ENCODE results near the gene OR4K13. TPM values are rescaled to one million over a fixed set of nuclear protein-coding genes. Genes with fewer than 3 reads are reported as not detected.

Gene OR4K13
- total RNA-seq (2022) (not detected in 2 replicates), Bru-seq, nascent RNA (not detected), BruChase-seq, experiment 1, labeled RNA remaining after a 6-hour chase (not detected), BruChase-seq, experiment 2, labeled RNA remaining after a 2-hour chase (not detected)
- long read RNA-seq: 0 reads

GRCh38 chr14:20035938-20036337 lies at the start of gene OR4K13:
Gene OR4K13 (minus strand): TSS chr14:20036038. CDS start chr14:20034758, 1,280 bp downstream.
- intact Hi-C loops (cut with micrococcal nuclease): no loop called here
- CTCF ChIA-PET: no interaction called here
- peaks cover 39% of the 10 kb centered on the region for H3K27me3 Mint-ChIP-seq (ENCODE audit: insufficient read depth, unreplicated experiment)

GRCh38 chr14:20059745-20060144 lies 23.9 kb upstream of the OR4K13 start, which contains the start of gene OR4L1:
Gene OR4L1 (plus strand): TSS chr14:20060045. CDS start chr14:20060045, 0 bp downstream.
- ChIA-PET CTCF (no interaction called here), POLR2A (no interaction called here)
- intact Hi-C loops (cut with micrococcal nuclease): no loop called here
- Mint-ChIP-seq H3K4me3 (ENCODE audit: unreplicated experiment) (no peak within 1 kb of the TSS), H3K27ac (ENCODE audit: low read depth, unreplicated experiment) (no peak within 1 kb of the TSS), H3K27me3 (ENCODE audit: insufficient read depth, unreplicated experiment) (peaks cover 82% of the 10 kb centered on the region), H3K9me3 (ENCODE audit: unreplicated experiment) (no peaks in the 10 kb centered on the region), H3K4me1 (ENCODE audit: insufficient read depth, unreplicated experiment) (no peaks in the 10 kb centered on the region), H3K36me3 (ENCODE audit: insufficient read depth, unreplicated experiment) (no peaks in the 10 kb centered on the region)
- no peak for TF ChIP-seq CTCF (IDR thresholded peaks at IDR 0.05; ENCODE audit: unreplicated experiment)
- no TSS peak for BruUV-seq (replicated peaks)
- no peak for DNase-seq (ENCODE audit: unreplicated experiment)

More at GRCh38 chr14:20035938-20036337, at the start of gene OR4K13:
- Mint-ChIP-seq H3K9me3 (ENCODE audit: unreplicated experiment) (no peaks in the 10 kb centered on the region), H3K36me3 (ENCODE audit: insufficient read depth, unreplicated experiment) (no peaks in the 10 kb centered on the region), H3K4me3 (ENCODE audit: unreplicated experiment) (no peak within 1 kb of the TSS), H3K27ac (ENCODE audit: low read depth, unreplicated experiment) (no peak within 1 kb of the TSS), H3K4me1 (ENCODE audit: insufficient read depth, unreplicated experiment) (no peaks in the 10 kb centered on the region)
- BruUV-seq (replicated peaks): no TSS peak
- TF ChIP-seq CTCF (IDR thresholded peaks at IDR 0.05; ENCODE audit: unreplicated experiment): no peak
- POLR2A ChIA-PET: no interaction called here
- no peak for DNase-seq (ENCODE audit: unreplicated experiment)

GRCh38 chr14:20048202-20048601 lies 12.4 kb upstream of the OR4K13 start:
- H3K27ac Mint-ChIP-seq (ENCODE audit: low read depth, unreplicated experiment): no peak overlapping the region
- TF ChIP-seq CTCF (IDR thresholded peaks at IDR 0.05; ENCODE audit: unreplicated experiment): no peak
- DNase-seq (ENCODE audit: unreplicated experiment): no peak
- POLR2A ChIA-PET: interaction anchor here (0.7 kb wide), 1 partner anchor 9 kb away, joined by 3 read pairs; no protein-coding TSS in a partner anchor
- no peak overlapping the region for H3K4me3 Mint-ChIP-seq (ENCODE audit: unreplicated experiment)
- H3K36me3 Mint-ChIP-seq (ENCODE audit: insufficient read depth, unreplicated experiment): no peaks in the 10 kb centered on the region
- no peaks in the 10 kb centered on the region for H3K9me3 Mint-ChIP-seq (ENCODE audit: unreplicated experiment)
- H3K4me1 Mint-ChIP-seq (ENCODE audit: insufficient read depth, unreplicated experiment): no peaks in the 10 kb centered on the region
- intact Hi-C loops (cut with micrococcal nuclease): no loop called here
- no TSS peak for BruUV-seq (replicated peaks)
- CTCF ChIA-PET: no interaction called here
- H3K27me3 Mint-ChIP-seq (ENCODE audit: insufficient read depth, unreplicated experiment): peaks cover 81% of the 10 kb centered on the region

- H3K4me3 Mint-ChIP-seq (ENCODE audit: unreplicated experiment): no peak overlapping the region
- no peak overlapping the region for H3K27ac Mint-ChIP-seq (ENCODE audit: low read depth, unreplicated experiment)
- no peak for TF ChIP-seq CTCF (IDR thresholded peaks at IDR 0.05; ENCODE audit: unreplicated experiment)
- BruUV-seq (replicated peaks): no TSS peak
- intact Hi-C loops (cut with micrococcal nuclease): no loop called here
- H3K4me1 Mint-ChIP-seq (ENCODE audit: insufficient read depth, unreplicated experiment): no peaks in the 10 kb centered on the region
- POLR2A ChIA-PET: no interaction called here
- H3K36me3 Mint-ChIP-seq (ENCODE audit: insufficient read depth, unreplicated experiment): no peaks in the 10 kb centered on the region
- peaks cover 53% of the 10 kb centered on the region for H3K27me3 Mint-ChIP-seq (ENCODE audit: insufficient read depth, unreplicated experiment)
- CTCF ChIA-PET: no interaction called here
- DNase-seq (ENCODE audit: unreplicated experiment): no peak
- H3K9me3 Mint-ChIP-seq (ENCODE audit: unreplicated experiment): no peaks in the 10 kb centered on the region
Measured at GRCh38 chr14:20044243-20044642, 8.4 kb upstream of the OR4K13 start.
